ENCODE measurements around the gene FGFR3. TPM values are rescaled to one million over a fixed set of nuclear protein-coding genes. Genes with fewer than 3 reads are reported as not detected.

Gene FGFR3
- total and polyA plus RNA-seq, 2 of the 4 experiments (the other 2 are of a cell fraction), result 0.18 to 0.67 TPM

- H2AK9ac ChIP-seq (replicated peaks; ENCODE audit: low read depth, low read length, poor library complexity), result no peak overlapping the region
- POLR2A ChIA-PET (ENCODE audit: unreplicated experiment), result no interaction called here
- no peak overlapping the region for H2BK120ac ChIP-seq (ENCODE audit: low read depth, low read length)
- H3K79me1 ChIP-seq (ENCODE audit: low read depth in 1 of 2, low read length in 2 of 2), result no peaks in the 10 kb centered on the region; a peak in 1 of 4 replicates
- DNase-seq, result no peak
- dilution Hi-C loops (cut with HindIII; ENCODE audit: low sequenced_read_pairs, unreplicated experiment) (no loop called here), intact Hi-C loops (cut with micrococcal nuclease) (no loop called here), in situ Hi-C loops (cut with MboI; ENCODE audit: low sequenced_read_pairs) (no loop called here)
- no peak overlapping the region for H2BK15ac ChIP-seq (ENCODE audit: low read depth, low read length)
- no peaks in the 10 kb centered on the region for H3K9me3 ChIP-seq (ENCODE audit: control insufficient read depth, insufficient read depth, low read length)
- peaks cover 15% of the 10 kb centered on the region for H3K36me3 ChIP-seq (ENCODE audit: control insufficient read depth, insufficient read depth, low read length)
- H3K27me3 ChIP-seq (ENCODE audit: control insufficient read depth, insufficient read depth, low read length), result no peaks in the 10 kb centered on the region; the same call in 1 of the 2 replicates
- no peak overlapping the region for H4K8ac ChIP-seq (ENCODE audit: low read depth in 2 of 2, low read length in 2 of 2)
- no peak overlapping the region for H3K4ac ChIP-seq (ENCODE audit: low read depth, low read length)
- no peak overlapping the region for H2AK5ac ChIP-seq (ENCODE audit: low read depth, low read length)
- no peak overlapping the region for H2AFZ ChIP-seq (replicated peaks; ENCODE audit: low read length, poor library complexity)
- TF ChIP-seq MAFK (IDR thresholded peaks at IDR 0.05; ENCODE audit: low read depth, low read length), result no peak
- TF ChIP-seq NFE2L2 (IDR thresholded peaks at IDR 0.05; ENCODE audit: low read depth, low read length), result no peak
- TF ChIP-seq, protein P1, sequence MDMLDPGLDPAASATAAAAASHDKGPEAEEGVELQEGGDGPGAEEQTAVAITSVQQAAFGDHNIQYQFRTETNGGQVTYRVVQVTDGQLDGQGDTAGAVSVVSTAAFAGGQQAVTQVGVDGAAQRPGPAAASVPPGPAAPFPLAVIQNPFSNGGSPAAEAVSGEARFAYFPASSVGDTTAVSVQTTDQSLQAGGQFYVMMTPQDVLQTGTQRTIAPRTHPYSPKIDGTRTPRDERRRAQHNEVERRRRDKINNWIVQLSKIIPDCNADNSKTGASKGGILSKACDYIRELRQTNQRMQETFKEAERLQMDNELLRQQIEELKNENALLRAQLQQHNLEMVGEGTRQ (IDR thresholded peaks at IDR 0.05; ENCODE audit: low read depth, low read length), result no peak
- TF ChIP-seq FOS (IDR thresholded peaks at IDR 0.05; ENCODE audit: low read depth, low read length), result no peak
- TF ChIP-seq RFX5 (IDR thresholded peaks at IDR 0.05; ENCODE audit: low read depth, low read length), result no peak
- TF ChIP-seq RCOR1 (IDR thresholded peaks at IDR 0.05; ENCODE audit: insufficient replicate concordance, low read length), result no peak
- no peak for TF ChIP-seq SMC3 (IDR thresholded peaks at IDR 0.05; ENCODE audit: low read depth, low read length)
- TF ChIP-seq MXI1 (IDR thresholded peaks at IDR 0.05; ENCODE audit: borderline replicate concordance, low read depth, low read length), result no peak
- TF ChIP-seq BHLHE40 (IDR thresholded peaks at IDR 0.05; ENCODE audit: low read depth, low read length), result no peak
- TF ChIP-seq CEBPB (IDR thresholded peaks at IDR 0.05; ENCODE audit: low read depth, low read length), result no peak
- TF ChIP-seq CTCF (conservative IDR thresholded peaks at IDR 0.05; ENCODE audit: low read depth, low read length), result no peak
- no peak for TF ChIP-seq MAZ (IDR thresholded peaks at IDR 0.05; ENCODE audit: borderline replicate concordance, low read depth, low read length)
- no peak for TF ChIP-seq CHD1 (IDR thresholded peaks at IDR 0.05; ENCODE audit: low read depth, low read length)
- no peak for TF ChIP-seq POLR2A (IDR thresholded peaks at IDR 0.05; ENCODE audit: low read depth, low read length)
- TF ChIP-seq ELK1 (IDR thresholded peaks at IDR 0.05; ENCODE audit: borderline replicate concordance, low read depth, low read length), result no peak
- no peak for TF ChIP-seq RAD21 (IDR thresholded peaks at IDR 0.05; ENCODE audit: low read length)
- no peak overlapping the region for H4K91ac ChIP-seq (ENCODE audit: insufficient read depth, low read depth, low read length)
- H4K5ac ChIP-seq (ENCODE audit: low read depth, low read length), result no peak overlapping the region
- no peak overlapping the region for H3K27ac ChIP-seq (ENCODE audit: insufficient read depth, low read length)
- BruUV-seq (replicated peaks), result no TSS peak
- H3K4me3 ChIP-seq (ENCODE audit: insufficient read depth, low read depth, low read length), result no peak overlapping the region
- peaks cover 4% of the 10 kb centered on the region; the same call in 1 of the 2 replicates for H4K20me1 ChIP-seq (ENCODE audit: insufficient read depth, low read length)
- 90% methylated on average over 2 of the region's 13 CpGs; no CpG with 5 or more reads in 1 of the 2 experiments for WGBS, 2 experiments (ENCODE audit: extremely low coverage in 2 of 2, insufficient read length in 1 of 2)
- CTCF ChIA-PET, result no interaction called here
- H3K9ac ChIP-seq (ENCODE audit: low read depth, low read length), result no peak overlapping the region
- no peaks in the 10 kb centered on the region for H3K9me1 ChIP-seq (ENCODE audit: insufficient read depth, low read length)
- no peaks in the 10 kb centered on the region for H3K4me1 ChIP-seq (ENCODE audit: control insufficient read depth, insufficient read depth, low read length)
- H3K18ac ChIP-seq (ENCODE audit: low read depth, low read length), result no peak overlapping the region
- no peak overlapping the region for H3K14ac ChIP-seq (replicated peaks; ENCODE audit: low read depth, low read length)
- H3K4me2 ChIP-seq (ENCODE audit: low read depth, low read length), result no peak overlapping the region
- no peak overlapping the region for H2BK5ac ChIP-seq (ENCODE audit: low read depth, low read length, poor library complexity, severe bottlenecking)
- ATAC-seq (ENCODE audit: low read depth), result no peak
- H3K23ac ChIP-seq (ENCODE audit: low read depth, low read length), result no peak overlapping the region
- no peak overlapping the region for H2BK20ac ChIP-seq (ENCODE audit: low read depth, low read length)
- H3K56ac ChIP-seq (ENCODE audit: extremely low read depth, insufficient read depth, low read length), result no peak overlapping the region
These were observed 47.9 kb upstream of the FGFR3 start for GRCh38 chr4:1745165-1745564.
